Measurements from ENCODE around the gene NACC2. TPM values are rescaled to one million over a fixed set of nuclear protein-coding genes. Genes with fewer than 3 reads are reported as not detected.

The NACC2 gene
- total and polyA plus RNA-seq, 5 experiments from 2014 or later = 1.0 to 10.4 (median 1.3) TPM

DNA sequence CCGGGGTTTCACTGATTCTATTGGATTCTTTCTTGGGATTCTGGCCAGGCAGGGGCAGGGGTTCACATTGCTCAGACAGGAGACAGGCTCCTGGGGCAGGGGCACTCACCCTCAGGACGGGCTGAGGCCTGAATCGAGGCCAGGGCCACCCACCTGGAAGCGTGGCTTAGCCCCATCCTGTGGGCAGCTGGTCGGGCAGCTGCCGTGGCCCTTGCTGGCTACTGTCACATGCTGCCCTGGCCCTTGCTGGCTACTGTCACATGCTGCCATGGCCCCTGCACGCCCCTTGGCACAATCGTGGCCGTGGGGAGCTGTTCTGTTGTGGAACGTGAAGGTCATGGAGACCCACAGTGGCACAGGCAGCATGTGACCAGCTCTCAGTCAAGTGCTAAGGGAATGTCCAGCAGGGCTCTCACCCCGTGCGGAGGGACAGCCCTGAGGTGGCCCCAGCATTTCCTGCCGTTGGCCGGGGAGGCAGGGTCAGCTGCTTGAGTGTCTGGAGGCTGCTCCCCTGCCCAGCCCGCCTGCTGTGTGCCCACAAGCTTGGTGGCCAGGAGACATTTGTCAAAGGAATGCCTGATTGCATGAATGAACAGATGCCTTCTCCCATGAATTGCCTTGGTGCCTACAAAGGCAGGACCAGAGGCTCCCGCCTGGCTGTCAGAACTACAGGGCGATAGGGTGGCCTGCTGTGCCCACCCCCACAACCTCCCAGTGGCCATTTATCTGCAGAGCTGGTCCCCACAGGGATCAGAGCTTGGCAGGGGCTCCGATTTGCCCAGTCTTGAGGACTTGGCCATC lies 40.4 kb upstream of the NACC2 start:
- H3K9me3 Mint-ChIP-seq = no peaks in the 10 kb centered on the region
- H3K27me3 Mint-ChIP-seq = peaks cover 6 to 57% (median 25%) of the 10 kb centered on the region in 5 donors
- H3K36me3 Mint-ChIP-seq = peaks cover 0 to 3% (median 0%) of the 10 kb centered on the region in 3 donors
- ATAC-seq (no peak), DNase-seq (no peak)
- POLR2A ChIA-PET = no interaction called here
- H3K4me1 Mint-ChIP-seq = peaks cover 6 to 12% (median 8%) of the 10 kb centered on the region in 4 donors
- H3K27ac Mint-ChIP-seq = peak overlapping the region in 1 of 10 donors; percentile 69
- no peak overlapping the region for H3K4me3 Mint-ChIP-seq

DNA sequence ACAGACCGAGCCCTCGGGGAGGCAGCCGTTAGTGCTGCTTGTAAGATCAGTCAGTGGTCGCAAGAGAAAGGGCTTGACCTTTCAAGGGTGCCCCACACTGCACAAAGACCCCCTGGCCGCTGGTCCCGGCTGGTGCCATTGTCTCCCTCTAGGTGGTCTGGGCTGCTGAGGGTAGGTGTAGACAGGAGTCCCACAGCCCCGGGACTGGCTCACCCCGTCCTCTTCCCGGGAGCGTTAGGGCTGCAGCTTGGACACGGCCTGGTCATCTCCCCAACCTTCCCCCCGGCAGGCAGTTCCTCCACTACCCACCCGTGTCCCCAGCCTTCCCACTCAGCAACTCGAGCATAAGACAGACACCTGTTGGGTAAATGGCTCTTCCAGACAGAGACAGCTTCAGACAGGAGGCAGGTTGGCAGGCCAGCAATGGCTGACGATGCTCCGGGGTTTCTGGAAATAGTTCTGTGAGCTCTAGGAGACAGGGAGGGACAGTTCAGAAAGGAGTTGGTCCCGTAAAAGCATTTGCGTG lies 38.9 kb upstream of the NACC2 start:
- peaks cover 0 to 3% (median 0%) of the 10 kb centered on the region in 3 donors for H3K36me3 Mint-ChIP-seq
- peak overlapping the region in 2 of 10 donors; percentile 13 to 59 for H3K27ac Mint-ChIP-seq
- no peaks in the 10 kb centered on the region for H3K9me3 Mint-ChIP-seq
- peaks cover 6 to 12% (median 8%) of the 10 kb centered on the region in 4 donors for H3K4me1 Mint-ChIP-seq
- POLR2A ChIA-PET = no interaction called here
- peak overlapping the region; percentile 50 to 81 (median 62) for H3K4me3 Mint-ChIP-seq
- H3K27me3 Mint-ChIP-seq = peaks cover 8 to 62% (median 25%) of the 10 kb centered on the region in 5 donors
- ATAC-seq = no peak
- no peak for DNase-seq

GRCh38 chr9:136133191-136133958 lies 38.3 kb upstream of the NACC2 start:
- ATAC-seq (peak; percentile 73 to 89), DNase-seq (peak in 4 of 10 donors; percentile 25 to 39 (median 34))
- Mint-ChIP-seq H3K27ac (peak overlapping the region in 1 of 10 donors; percentile 59), H3K36me3 (peaks cover 0 to 3% (median 0%) of the 10 kb centered on the region in 3 donors), H3K4me1 (peaks cover 6 to 12% (median 8%) of the 10 kb centered on the region in 4 donors), H3K27me3 (peaks cover 5 to 61% (median 27%) of the 10 kb centered on the region in 5 donors), H3K4me3 (peak overlapping the region; percentile 24 to 81 (median 62)), H3K9me3 (no peaks in the 10 kb centered on the region)
- POLR2A ChIA-PET = no interaction called here

GRCh38 chr9:136132512-136133050 lies 37.5 kb upstream of the NACC2 start:
- Mint-ChIP-seq H3K27me3 (peaks cover 5 to 59% (median 29%) of the 10 kb centered on the region in 5 donors), H3K4me3 (no peak overlapping the region), H3K4me1 (peaks cover 6 to 12% (median 8%) of the 10 kb centered on the region in 4 donors), H3K27ac (no peak overlapping the region), H3K36me3 (peaks cover 0 to 3% (median 0%) of the 10 kb centered on the region in 3 donors), H3K9me3 (no peaks in the 10 kb centered on the region)
- ATAC-seq (peak in 1 of 2 donors; percentile 38), DNase-seq (no peak)
- POLR2A ChIA-PET = no interaction called here

GRCh38 chr9:136131629-136132511 lies 36.8 kb upstream of the NACC2 start:
- POLR2A ChIA-PET = no interaction called here
- no peak for ATAC-seq
- Mint-ChIP-seq H3K4me3 (peak overlapping the region in 7 of 10 donors; percentile 18 to 68 (median 41)), H3K27me3 (peaks cover 5 to 57% (median 28%) of the 10 kb centered on the region in 5 donors), H3K36me3 (peaks cover 0 to 3% (median 0%) of the 10 kb centered on the region in 3 donors), H3K27ac (peak overlapping the region in 1 of 10 donors; percentile 20), H3K9me3 (no peaks in the 10 kb centered on the region), H3K4me1 (peaks cover 6 to 12% (median 8%) of the 10 kb centered on the region in 4 donors)
- DNase-seq = no peak

- Mint-ChIP-seq H3K4me1 (peaks cover 5 to 10% (median 7%) of the 10 kb centered on the region in 4 donors), H3K9me3 (peaks cover 0 to 2% (median 0%) of the 10 kb centered on the region in 9 donors), H3K36me3 (peaks cover 0 to 2% (median 0%) of the 10 kb centered on the region in 3 donors), H3K27me3 (peaks cover 6 to 45% (median 19%) of the 10 kb centered on the region in 5 donors), H3K4me3 (no peak overlapping the region), H3K27ac (no peak overlapping the region)
- POLR2A ChIA-PET = no interaction called here
- DNase-seq (no peak), ATAC-seq (no peak)
Observed at GRCh38 chr9:136129176-136129575, 34.1 kb upstream of the NACC2 start.

DNA sequence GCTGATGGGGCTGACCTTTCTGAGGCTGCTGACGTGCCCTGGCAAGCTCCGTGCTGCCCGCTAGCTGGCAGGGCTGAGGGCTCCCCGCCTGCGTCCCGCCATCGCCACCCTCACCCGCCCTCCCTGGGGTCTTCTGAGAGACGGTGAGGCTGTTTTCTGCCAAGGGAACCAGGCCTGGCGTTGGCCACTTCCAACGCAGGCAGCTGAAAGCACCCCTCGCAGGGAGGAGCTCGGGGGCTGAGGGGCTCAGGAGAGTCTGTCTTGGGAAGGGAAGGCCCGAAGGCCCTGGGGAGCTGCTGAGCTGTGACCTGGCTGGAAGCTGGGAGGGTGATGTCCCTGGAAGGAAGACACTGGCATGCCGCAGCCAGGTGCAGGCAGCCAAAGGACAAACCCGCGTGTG lies 33.3 kb upstream of the NACC2 start:
- POLR2A ChIA-PET = no interaction called here
- peaks cover under 1 to 4% (median under 1%) of the 10 kb centered on the region in 4 donors for H3K4me1 Mint-ChIP-seq
- no peak for ATAC-seq
- no peak for DNase-seq
- no peaks in the 10 kb centered on the region for H3K36me3 Mint-ChIP-seq
- H3K4me3 Mint-ChIP-seq = no peak overlapping the region
- peaks cover 4 to 37% (median 15%) of the 10 kb centered on the region in 5 donors for H3K27me3 Mint-ChIP-seq
- H3K9me3 Mint-ChIP-seq = peaks cover 0 to 2% (median 0%) of the 10 kb centered on the region in 9 donors
- no peak overlapping the region for H3K27ac Mint-ChIP-seq

- POLR2A ChIA-PET = no interaction called here
- H3K36me3 Mint-ChIP-seq = no peaks in the 10 kb centered on the region
- H3K27me3 Mint-ChIP-seq = peaks cover 4 to 35% (median 15%) of the 10 kb centered on the region in 5 donors
- no peak for ATAC-seq
- H3K27ac Mint-ChIP-seq = no peak overlapping the region
- no peak for DNase-seq
- H3K9me3 Mint-ChIP-seq = peaks cover 0 to 2% (median 0%) of the 10 kb centered on the region in 9 donors
- H3K4me3 Mint-ChIP-seq = no peak overlapping the region
- H3K4me1 Mint-ChIP-seq = peaks cover 2 to 10% (median 4%) of the 10 kb centered on the region in 4 donors
Observed at GRCh38 chr9:136127313-136127712, 32.2 kb upstream of the NACC2 start.

DNA sequence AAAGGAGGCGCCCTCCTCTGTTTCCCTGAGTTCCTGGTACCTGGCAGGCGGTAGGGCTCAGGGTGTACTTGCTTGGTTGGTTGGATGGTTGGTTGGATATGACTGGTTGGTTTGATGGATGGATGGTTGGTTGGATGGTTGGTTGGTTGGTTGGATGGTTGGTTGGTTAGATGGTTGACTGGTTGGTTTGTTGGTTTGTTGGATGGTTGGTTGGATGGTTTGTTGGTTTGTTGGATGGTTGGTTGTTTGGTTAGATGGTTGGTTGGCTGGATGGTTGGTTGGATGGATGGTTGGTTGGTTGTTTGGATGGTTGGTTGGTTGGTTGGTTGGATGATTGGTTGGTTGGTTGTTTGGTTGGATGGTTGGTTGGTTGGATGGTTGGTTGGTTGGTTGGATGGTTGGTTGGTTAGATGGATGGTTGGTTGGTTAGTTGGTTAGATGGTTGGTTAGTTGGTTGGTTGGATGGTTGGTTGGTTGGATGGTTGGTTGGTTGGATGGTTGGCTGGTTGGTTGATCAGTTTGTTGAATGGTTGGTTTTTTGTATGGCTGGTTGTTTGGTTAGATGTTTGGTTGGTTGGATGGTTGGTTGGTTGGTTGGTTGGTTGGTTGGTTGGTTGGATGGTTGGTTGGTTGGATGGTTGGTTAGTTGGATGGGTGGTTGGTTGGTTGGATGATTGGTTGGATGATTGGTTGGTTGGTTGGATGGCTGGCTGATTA lies 30.0 kb upstream of the NACC2 start:
- DNase-seq = no peak
- POLR2A ChIA-PET = interaction anchor here (3.5 kb wide), 1 partner anchor 36 kb away, joined by 24 read pairs; no protein-coding TSS in a partner anchor
- peaks cover 2 to 10% (median 7%) of the 10 kb centered on the region in 4 donors for H3K4me1 Mint-ChIP-seq
- no peak overlapping the region for H3K4me3 Mint-ChIP-seq
- peaks cover 4 to 16% (median 9%) of the 10 kb centered on the region in 5 donors for H3K27me3 Mint-ChIP-seq
- peaks cover 0 to 2% (median 0%) of the 10 kb centered on the region in 9 donors for H3K9me3 Mint-ChIP-seq
- ATAC-seq = no peak
- H3K27ac Mint-ChIP-seq = no peak overlapping the region
- H3K36me3 Mint-ChIP-seq = no peaks in the 10 kb centered on the region

DNA sequence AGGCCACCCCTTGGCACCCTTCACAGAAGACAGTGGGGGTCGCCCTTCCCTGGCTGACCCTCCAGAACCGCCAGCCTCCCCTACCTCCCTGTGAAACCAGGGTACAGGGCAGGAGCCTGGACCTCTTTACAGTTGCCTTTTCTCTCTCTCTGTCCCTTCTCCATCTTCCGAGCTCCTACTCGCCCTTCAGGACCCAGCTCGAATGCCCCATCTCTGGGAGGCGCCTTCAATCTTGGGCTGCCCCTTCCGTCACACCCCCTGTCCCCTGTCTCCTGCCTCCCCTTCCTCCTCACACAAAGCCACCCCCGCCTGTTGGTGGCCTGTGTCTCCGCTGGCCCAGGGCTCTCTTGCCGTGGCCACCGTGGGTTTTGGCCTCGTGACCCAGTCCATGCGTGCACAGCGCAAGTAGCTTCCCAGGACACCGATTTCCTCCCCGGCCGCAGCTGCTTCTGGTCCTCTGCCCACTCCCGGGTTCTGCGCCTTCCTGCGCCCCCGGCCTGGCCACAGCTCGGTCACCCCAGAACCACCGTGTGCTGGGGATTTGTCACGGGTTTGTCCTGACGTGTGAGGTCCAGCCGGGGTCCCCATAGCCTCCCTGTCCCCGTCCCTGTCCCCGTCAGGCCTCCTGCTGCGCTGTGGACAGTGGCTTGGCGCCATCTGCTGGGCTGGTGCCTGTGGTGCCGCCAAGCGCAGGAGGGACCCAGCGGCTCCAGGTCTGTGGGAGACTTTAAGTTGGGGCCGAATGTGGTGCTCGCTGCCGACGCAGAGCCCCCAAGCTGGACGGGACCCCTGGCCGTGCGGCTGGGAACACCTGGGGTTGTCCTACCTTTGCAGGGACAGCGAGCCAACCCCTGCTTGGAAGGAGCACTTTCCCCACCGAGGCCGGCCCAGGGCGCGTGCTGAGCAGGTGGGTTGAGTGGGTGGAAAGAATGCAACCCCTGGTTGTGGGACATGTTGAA lies 27.6 kb upstream of the NACC2 start:
- DNase-seq (peak; percentile 55 to 84 (median 74)), ATAC-seq (peak in 1 of 2 donors; percentile 16)
- peaks cover 2 to 13% (median 10%) of the 10 kb centered on the region in 4 donors for H3K4me1 Mint-ChIP-seq
- peaks cover 3 to 7% (median 5%) of the 10 kb centered on the region in 5 donors for H3K27me3 Mint-ChIP-seq
- peak overlapping the region in 3 of 10 donors; percentile 36 to 60 (median 56) for H3K27ac Mint-ChIP-seq
- H3K9me3 Mint-ChIP-seq = peaks cover 0 to 2% (median 0%) of the 10 kb centered on the region in 9 donors
- H3K36me3 Mint-ChIP-seq = no peaks in the 10 kb centered on the region
- POLR2A ChIA-PET = interaction anchor here (1.2 to 8.4 kb wide), 4 partner anchors 9 to 33 kb away, joined by 4 to 92 read pairs (median 40); partner anchors contain the start of gene NACC2
- H3K4me3 Mint-ChIP-seq = no peak overlapping the region
